Hematopoietic multipotent progenitor cell treated with erythropoietin and hydrocortisone succinate and interleukin-3 and kit ligand, for 8 days (in vitro differentiated cells): ENCODE measurements around the gene STAT3.
"Not testable (repeated sequence)": the region's sequence is repeated elsewhere in the genome, so short reads cannot be mapped to it uniquely, and the experiment has no call there.

Experiments used
- DNase-seq: peaks from one replicate; pipeline ENCODE4 v3.0.0-alpha.2; 2015

Gene STAT3

DNA sequence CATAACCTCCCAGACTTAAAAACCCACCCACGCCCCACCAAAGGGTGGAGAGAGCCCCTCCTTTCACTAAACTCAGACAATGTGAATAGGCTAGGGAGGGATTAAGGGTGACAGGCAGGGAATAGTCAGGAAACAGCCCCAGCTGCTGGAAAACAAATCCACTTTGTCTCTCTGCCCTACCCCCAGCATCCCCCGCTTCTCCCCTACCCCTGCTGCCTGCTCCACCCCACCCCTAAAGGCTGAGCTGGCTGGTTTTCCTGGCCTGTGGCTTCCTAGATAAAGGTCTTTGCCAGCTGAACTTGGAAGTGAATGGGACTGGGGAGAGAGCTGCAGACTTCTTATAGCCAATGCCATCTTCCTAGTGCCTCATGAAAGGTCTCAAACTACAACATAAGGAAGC lies 19.8 kb upstream of the STAT3 start:
- peak; percentile 17 for DNase-seq

DNA sequence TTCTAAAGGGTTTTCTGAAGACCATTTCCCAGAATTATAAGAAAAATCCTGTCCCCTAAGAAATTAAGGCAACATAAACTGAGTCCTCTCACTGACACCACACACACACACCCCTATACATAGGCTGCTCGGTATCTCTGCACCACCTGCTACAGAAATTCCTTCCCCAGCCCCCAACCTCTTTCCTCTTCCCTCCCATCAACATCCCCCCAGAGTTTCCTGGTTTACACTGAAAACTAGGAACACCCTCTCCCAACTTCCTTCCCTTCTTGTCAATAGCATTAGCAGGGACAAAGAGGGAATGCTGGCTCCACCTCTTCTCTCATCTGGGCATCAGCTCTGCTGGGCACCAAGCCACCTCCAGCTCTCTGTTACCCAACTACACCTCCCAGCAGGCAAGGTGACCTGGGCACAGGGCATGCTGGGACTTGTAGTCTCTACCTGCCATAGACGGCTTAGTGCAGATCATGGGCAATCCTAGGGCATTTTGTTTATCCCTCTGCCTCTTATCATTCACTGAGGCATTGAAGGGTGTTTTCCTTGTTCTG lies 19.1 kb upstream of the STAT3 start:
- DNase-seq = peak; percentile 87

DNA sequence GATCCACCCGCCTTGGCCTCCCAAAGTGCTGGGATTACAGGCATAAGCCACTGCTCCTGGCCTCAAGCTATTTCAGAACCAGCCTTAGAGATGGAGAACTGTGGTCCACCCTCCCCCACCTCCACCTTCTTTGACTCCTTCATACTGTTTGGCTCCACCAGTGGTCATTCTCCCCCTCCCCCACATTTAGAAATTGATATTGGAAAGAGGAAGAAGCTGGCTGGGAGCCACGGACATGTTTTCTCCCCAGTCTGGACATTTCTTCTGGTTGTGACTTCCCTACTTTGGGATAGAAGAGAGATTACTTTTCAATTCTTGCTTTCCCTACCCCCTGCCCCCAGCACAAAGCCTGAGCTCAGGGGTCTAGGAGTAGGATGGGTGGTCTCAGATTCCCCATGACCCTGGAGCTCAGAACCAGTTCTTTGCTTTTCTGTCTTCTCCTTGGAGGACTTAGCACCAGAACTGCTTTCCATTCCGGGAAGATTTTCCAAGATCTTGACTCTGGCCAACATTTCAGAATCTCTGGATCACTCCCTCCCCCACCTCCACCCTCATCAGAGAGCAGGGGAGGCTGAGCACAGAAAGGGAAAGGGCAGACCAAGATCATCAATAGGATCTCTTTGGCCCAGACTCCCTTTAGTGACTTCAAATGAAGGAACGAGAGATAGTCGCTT lies 18.5 kb upstream of the STAT3 start:
- DNase-seq = no peak

DNA sequence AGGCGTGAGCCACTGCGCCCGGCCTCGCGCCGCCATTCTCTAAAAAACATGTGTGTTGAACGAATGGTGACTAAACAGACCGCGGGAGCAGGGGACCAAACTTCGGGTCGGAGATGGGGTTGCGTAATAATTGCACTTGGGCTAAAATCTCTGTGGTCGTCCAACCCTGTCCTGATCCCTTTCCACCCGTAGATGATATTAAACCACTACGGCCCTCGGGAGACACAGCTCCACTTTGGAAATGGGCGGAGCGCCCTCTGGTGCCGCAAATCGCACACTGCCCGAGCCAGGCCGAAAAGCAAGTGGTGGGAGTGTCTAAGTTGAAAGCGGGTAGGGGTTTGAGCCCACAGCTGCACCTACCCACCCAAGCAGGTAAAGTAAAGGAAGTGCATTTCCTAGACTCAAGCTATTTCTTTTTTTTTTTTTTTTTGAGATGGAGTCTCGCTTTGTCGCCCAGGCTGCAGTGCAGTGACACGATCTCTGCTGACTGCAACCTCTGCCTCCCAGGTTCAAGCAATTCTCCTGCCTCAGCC lies 17.8 kb upstream of the STAT3 start:
- peak; percentile 79 for DNase-seq

DNA sequence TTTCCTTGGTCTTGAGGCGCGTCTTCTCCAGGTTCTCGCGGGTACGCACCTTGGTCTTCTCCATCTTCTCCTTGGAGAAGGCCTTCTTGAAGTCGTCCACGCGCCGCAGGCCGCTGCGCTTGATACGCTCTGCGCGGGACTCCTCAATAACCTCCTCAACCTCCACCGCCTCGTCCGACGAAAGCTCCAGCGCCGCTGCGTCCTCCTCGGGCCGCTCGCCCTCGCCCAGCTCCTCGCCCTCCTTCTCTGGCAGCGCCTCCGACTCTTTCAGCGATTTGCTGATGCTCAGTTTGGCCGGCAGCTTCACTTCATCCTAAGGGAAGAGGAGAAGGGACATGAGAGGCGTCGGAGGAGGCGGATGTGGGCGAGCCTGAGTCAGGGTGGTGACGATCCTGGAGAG lies 16.8 kb upstream of the STAT3 start:
- no peak for DNase-seq

DNA sequence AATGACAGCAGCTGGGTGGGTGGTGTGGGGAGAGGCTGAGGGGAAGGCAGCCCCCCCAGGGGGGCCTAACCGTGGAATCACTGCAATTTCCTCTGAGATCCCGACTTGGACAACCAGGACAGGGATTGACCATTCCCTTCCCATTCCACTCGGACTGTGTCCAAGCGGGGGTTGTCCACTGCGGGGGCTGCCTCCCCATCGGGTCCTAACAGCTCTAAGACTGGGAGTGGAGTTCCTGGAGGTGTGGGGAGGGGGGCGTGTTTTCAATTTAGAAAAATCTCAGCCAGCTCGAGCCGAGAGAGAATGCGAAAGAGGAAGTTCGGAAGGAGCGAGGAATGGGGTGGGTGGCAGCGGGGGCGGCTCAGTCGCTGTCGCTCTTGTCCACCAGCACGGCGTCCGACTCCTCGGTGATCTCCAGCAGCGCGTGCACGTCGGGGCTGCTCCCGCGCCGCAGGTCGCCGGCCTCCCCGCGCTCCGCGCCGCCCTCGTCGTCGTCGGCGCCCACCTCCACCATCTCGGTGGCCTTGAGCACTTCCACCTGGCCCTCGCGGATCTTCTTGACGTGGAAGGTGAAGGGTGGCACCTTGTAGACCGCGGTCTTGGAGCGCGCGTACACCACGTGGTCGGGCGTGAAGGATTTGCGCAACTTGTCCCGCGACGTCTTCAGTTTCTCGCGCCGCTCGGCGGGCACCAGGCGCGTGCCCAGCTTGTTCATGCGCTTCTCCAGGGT lies 16.2 kb upstream of the STAT3 start:
- DNase-seq = no peak

DNA sequence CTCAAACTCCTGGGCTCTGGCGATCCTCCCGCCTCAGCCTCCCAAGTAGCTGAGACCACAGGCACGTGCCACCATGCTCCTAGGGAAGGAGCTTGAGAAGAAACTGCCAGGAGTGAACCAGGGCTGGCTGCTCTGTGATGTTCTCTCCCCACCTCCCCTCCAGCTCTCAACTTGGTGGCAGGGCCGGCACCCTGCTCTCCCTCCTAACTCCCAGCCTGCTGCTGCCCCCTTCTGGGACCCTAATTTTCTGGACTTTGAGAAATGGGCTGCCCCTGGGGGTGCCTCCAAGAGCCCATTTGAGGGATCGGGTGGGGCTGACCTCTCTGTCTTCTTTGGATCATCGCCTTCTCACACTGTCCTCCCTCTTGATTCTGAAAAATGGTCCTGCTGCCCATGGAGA lies 14.9 kb upstream of the STAT3 start:
- DNase-seq = peak; percentile 67

DNA sequence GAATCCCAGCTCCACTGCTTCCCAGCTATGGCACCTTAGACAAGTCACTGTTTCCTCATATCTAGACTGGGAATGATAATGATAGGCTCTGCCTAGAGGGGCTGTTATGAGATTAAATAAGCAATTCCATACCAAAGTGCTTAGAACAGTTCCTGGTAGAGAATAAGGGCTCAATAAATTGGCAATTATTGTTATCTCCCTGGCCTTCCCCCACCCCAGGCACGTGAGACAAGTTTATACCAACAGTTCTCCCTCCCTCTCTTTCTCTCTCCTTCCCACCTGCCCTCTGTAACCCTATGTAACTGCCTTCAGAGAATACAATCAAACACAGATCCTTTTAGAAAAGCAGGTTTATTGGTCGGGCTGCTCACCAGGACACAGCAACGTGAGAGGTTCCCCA lies 13.9 kb upstream of the STAT3 start:
- no peak for DNase-seq

DNA sequence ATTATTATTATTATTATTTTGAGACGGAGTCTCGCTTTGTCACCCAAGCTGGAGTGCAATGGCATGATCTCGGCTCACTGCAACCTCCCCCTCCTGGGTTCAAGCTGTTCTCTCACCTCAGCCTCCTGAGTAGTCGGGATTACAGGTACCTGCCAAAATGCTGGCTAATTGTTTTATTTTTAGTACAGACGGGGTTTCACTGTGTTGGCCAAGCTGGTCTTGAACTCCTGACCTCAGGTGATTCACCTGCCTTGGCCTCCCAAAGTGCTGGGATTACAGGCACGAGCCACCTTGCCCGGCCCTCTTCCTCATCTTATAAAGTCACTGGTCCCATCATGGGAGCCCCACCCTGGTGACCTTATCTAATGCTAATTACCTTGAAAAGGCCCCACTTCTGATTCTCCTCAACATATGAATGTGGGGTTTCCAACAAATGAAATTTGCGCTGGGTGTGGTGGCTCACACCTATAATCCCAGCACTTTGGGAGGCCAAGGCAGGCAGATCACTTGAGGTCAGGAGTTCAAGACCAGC lies 12.7 kb upstream of the STAT3 start:
- DNase-seq = not testable (repeated sequence)

DNA sequence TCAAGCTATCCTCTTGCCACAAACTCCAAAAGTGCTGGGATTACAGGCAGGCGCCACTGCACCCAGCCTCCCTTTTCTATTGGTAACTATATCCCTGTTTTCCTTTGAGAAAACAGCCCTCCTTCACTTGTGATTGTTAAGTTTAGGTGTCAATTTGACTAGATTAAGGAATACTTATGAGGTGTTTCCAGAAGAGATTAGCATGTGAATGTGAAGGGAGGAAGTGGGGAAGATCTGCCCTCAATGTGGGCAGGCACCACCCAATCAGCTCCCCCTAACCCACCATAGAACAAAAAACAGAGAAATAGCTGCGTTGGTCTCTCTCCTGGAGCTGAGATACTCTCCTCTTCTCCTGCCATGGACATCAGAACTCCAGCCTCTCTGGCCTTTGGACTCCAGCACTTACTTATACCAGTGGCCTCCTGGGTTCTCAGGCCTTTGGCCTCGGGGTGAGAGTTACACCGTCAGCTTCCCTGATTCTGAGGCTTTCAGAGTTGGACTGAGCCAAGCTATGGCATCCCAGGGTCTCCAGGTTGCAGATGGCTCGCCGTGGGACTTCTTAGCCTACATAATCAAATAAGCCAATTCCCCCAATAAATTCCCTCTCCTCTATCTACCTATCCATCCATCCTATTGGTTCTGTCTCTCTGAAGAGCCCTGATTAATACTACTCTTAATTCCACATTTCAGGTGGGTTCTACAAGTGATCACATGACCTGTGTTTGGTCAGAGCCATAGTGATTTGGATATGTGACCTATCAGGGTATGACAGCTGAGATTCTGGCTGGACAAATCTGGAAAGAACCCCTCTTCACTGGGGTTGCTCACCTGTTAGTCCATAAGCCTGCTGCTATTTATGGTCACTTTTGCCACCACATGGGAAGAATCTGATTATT lies 12.0 kb upstream of the STAT3 start:
- no peak for DNase-seq

DNA sequence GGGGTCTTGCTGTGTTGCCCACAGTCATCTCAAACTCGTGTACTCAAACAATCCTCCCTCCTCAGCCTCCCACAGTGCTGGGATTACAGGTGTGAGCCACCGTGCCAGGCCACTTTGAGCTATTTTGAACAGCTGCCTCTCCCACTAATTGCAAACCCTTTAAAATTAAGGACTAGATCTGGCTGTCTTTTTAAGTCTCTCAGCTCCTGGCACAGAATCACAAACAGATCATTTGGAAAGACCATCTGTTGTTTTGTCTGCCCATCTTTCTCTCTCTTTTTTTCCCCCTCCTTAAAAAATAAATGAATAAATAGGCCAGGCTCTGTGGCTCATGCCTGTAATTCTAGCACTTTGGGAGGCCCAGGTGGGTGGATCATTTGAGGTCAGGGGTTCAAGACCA lies 10.9 kb upstream of the STAT3 start:
- DNase-seq = no peak

DNA sequence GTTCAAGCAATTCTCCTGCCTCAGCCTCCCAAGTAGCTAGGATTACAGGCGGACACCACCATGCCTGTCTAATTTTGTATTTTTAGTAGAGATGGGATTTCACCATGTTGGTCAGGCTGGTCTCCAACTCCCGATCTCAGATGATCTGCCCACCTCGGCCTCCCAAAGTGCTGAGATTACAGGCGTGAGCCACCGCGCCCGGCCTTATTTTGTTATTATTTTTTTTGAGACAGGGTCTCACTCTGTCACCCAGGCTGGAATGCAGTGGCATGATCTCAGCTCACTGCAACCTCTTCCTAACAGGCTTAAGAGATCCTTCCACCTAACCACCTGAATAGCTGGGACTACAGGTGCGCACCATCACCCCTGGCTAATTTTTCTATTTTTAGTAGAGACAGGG lies 7.4 kb upstream of the STAT3 start:
- DNase-seq = not testable (repeated sequence)

DNA sequence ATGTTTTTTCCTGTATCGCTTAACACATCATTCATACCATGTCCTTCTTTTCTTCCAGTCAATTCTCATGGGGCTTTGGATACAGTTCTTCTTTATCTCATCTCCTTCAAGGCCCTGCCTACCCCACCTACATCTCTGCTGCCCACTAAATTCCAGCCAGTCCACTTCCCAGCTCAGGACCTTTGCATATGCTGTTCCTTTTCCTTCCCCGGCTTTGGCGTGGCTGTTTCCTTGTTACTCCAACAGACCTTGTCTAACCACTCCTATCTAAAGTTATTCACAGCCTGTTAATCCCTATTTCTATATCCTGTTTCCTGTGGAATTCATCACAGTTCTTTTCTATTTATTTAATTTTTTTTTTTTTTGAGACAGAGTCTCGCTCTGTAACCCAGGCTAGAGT lies 6.6 kb upstream of the STAT3 start:
- no peak for DNase-seq

DNA sequence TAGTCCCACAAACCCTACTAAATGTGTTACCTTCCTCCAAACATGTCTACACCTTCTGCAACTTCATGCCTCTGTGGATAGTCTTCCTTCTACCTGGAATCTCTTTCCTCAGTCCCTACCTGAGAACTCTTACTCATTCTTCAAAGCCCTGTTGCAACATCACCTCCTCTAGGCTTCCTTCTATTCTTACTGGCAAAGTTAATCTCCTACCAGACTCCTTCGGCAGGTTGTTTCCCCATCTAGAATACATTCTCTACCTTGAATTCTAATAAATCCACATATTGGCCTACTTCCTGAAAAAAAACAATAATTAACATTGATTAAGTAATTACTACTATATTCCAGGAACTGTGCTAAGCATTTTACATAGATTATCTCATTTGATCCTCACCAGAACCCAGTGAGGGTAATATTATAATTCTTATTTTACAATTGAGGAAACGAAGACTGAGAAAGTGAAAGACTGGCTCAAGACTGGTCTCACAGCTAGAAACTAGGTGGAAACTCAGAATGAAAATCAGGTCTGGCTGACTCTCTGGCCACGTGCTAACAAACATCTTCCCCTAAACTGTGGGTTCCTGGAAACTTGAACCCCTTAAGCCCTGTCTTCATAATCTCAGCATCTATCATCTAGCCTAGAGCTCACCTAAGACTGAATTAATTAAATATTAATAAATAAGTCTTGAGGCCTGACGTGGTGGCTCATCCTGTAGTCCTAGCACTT lies 4.6 kb upstream of the STAT3 start:
- DNase-seq = no peak

DNA sequence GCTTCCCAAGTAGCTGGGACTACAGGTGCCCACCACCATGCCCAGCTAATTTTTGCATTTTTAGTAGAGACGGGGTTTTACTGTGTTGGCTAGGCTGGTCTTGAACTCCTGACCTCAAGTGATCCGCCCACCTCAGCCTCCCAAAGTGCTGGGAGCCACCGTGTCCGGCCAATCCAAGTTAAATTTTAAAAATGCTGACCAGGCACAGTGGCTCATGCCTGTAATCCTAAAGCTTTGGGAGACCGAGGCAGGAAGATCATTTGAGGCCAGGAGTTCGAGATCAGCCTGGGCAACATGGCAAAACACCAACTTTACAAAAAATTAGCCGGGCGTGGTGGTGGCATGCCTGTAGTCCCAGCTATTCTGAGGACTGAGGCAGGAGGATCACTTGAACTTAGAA lies 3.2 kb upstream of the STAT3 start:
- DNase-seq = not testable (repeated sequence)

DNA sequence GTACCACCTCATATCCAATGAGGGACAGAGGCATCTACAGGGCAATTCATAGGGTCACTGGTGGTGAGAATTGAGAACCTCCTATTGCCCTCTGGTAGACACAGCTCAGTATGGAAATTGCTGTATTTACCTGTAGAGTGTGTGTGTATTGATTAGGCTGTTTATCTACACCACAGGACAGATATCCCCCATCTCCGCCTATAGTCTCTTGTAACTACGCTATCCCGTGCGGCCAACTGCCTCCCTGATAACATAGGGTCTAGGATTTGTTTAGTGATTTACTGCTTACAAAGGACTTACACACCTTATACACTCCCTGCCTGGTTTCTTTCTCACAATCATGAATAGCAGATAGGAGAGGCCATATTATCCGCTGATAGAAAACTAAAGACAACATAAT lies 1.7 kb upstream of the STAT3 start:
- DNase-seq = no peak

DNA sequence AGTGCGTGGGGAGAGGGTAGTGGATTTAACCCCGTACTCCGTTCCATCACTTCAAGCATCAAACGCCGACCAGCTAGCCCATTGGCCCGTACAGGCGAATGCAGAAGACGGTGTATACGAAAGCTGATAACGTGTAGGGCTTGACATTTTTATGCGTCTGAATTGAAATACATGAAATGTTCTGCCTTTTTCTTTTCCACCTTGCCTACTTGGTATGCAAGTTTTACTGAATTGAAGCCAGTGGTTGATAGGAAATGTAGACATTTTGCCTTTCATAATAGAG lies 834 bp upstream of the STAT3 start:
- DNase-seq = no peak

DNA sequence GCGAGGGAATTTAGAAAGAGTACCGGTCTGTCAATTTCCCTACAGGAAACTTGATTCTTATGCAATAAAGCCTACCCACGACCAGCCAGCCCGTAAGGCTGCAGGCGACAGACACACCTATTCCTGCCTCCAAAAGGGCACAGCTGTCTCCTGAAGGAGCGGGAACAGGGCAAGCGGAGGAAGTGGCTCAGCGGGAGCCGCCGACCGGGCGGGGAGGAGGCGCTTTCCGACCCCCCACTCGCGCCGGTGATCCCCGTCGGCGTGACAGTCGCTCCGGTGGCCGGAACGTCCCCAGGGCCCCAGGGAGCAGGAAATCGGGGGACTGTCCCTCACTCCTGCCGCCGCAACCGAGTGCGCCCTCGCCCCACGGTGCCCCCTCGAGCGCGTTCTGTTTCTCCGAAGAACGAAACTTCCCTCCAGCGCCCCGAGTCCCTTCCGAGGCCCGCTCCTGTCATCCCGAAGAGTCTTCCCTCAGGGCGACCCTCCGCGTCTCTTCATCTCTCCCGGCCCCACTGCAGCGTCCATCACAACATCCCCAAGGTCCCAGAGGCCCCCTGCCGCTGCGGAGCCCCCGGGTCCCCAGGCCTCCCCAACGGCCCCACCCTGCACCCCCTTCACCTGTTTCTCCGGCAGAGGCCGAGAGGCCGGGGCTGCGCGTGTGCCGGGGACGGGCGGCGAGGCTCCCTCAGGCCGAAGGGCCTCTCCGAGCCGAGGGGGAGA lies 421 bp downstream of the STAT3 start:
- no peak for DNase-seq

DNA sequence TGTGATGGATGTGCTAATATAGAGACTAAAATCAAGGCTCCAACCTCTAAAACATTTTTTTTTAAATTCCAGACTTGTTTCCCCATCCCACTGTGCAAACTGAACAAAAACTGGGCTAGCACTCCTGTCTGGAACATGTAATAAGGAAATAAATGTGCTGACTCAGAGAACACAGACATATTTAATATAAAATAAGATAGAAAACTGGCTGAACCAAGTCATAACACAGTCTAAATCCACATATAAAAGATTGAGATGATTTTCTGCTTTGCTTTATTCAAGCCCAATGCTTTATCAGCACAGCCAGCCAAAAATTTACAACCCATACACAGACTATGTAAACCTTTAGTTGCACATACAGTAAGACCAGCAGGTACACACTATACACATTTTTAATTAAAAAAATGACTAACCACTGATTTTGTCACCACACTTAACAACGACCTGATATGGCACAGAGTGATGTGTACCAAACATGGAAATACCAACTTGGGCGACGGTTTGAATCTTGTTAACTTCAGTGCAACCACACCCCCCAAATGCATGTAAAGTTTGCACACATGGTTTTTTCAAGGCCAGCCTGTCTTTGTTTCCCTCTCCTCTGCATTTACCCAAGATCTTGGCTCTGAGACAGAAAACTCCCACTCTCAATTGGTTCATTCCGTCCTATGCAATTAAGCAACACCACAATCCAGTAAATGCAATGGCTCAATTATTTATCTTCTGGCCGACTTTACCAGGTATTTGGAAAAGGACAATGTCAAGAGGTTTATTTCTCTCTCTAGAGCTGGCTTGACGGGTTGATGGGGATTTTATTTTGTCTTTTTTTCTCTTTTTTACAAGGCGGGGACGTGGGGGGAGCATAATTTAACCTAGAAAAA lies 1.2 kb downstream of the STAT3 start:
- DNase-seq = peak; percentile 68

DNA sequence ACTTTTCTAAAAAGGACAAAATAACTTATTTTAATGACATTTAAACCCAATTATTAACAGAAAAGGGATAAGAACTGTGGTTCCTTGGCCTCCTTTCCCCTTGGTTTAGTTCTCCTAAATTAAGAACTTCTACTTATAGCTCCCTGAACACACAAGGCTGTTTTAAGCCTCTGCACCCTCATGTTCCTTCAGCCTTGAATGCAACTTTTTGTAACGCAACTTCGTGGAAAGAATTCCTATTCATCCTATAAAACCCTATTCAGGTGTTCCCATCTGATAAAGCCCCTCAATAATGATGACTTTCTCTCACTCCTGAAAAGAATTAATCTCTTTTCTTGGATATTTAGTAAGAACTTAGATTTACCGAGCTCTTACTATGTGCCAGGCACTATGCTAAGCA lies 6.3 kb downstream of the STAT3 start:
- no peak for DNase-seq

DNA sequence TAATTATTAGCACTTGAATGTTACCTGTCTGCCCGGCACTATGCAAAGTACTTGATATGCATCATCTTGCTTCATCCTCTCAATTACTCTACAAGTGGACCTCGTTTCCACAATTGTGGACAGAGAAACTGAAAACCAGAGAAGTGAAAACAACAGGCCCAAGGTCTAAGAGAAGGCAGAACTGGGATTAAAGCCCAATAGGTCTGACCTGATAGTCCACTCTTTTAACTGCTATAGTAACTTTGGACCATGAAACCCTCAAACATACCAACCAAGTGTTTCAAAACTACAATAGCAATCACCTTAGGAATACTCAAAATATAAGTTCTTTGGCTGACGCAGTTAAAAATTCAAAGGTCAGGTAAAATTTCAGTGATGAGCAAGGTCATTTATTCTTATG lies 7.3 kb downstream of the STAT3 start:
- DNase-seq = no peak
